GM19025 (cell line): ENCODE results near the gene INPP5D.
"Not testable (repeated sequence)": the region's sequence is repeated elsewhere in the genome, so short reads cannot be mapped to it uniquely, and the experiment has no call there.

Source experiments
- ATAC-seq: cut with Tn5 transposase; IDR thresholded peaks from one replicate; pipeline ENCODE4 v1.9.1; 2021; ENCODE audit warnings: mild to moderate bottlenecking, low read depth, moderate library complexity; ENCODE audit not compliant: unreplicated experiment

Gene INPP5D

DNA sequence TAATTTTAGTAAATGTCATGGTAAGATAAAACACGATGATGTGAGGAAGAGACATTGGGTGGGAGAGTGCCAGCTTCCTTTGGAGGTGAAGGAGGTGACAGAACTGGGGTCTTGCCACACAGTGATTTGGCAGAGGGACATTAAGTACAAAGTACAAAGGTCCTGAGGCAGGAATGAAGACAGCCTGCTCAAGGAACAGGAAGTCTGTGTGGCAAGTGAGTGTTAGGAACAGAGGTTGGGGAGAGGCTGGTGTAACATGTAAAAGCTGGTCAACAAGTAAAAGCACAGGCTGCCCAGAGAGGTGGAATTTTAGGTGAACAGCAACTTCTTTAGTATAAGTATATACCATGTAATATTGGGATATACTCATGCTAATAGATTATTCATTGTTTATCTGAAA, 73.1 kb downstream of the INPP5D start:
- ATAC-seq: no peak

DNA sequence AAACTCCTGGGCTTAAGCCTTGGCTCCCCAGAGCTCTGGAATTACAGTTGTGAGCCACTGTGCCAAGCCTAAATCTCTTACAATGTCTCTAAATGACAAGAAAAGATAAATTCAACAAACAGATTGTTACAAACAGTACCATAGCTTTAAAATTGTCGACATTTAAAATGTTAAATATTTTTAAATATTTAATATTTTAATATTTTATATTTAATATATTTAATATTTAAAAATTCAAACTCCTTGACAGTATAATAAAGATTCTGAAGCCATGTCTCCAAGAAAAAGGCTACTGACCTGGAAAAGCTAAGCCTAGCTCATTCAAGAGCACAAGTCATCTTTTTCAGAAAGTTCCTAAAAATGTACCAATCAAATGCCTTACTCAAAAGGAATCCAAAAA, 75.3 kb downstream of the INPP5D start:
- no peak for ATAC-seq

GRCh38 chr2:233137040-233137439, 76.9 kb downstream of the INPP5D start:
- ATAC-seq: no peak

DNA sequence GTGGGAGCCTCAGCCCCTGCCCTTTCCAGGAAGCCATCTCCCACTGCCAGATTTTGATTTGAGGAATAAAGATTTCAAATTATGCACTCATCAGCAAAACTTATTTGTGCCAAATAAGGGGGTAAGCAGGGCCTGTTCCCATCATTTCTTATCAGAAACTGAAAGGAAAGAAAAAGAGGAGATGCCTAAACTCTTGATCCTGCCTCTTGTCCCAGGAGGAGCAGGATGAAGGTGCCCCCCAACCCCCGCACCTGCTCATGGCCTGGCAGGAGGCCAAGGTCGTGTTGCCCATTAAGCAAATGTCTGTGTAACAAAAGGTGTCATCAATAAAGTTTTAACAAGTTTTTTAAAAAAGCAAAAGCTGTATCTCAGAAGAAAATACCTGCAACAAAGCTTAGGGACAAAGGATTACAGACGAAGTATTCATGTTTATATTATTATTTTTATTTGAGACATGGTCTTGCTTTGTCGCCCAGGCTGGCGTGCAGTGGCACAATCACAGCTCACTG, 80.0 kb downstream of the INPP5D start:
- no peak for ATAC-seq

DNA sequence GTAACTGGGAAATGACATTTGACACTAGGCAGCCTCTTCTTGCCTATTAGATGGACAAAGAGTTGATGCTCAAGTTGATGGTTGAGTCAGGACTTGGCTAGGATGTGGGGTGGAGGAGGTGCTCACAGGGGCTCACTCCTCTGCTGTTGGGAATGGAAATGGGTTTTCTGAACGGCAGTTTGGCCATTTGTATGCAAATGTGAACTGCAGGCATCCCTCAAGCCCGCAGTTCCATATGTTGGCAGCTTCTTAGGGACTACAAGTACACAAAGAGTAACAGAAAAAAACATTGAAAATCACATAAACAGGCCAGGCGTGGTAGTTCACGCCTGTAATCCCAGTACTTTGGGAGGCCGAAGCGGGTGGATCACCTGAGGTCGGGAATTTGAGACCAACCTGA, 80.8 kb downstream of the INPP5D start:
- no peak for ATAC-seq

- ATAC-seq: no peak
These were observed 81.8 kb downstream of the INPP5D start for GRCh38 chr2:233141901-233142300.

DNA sequence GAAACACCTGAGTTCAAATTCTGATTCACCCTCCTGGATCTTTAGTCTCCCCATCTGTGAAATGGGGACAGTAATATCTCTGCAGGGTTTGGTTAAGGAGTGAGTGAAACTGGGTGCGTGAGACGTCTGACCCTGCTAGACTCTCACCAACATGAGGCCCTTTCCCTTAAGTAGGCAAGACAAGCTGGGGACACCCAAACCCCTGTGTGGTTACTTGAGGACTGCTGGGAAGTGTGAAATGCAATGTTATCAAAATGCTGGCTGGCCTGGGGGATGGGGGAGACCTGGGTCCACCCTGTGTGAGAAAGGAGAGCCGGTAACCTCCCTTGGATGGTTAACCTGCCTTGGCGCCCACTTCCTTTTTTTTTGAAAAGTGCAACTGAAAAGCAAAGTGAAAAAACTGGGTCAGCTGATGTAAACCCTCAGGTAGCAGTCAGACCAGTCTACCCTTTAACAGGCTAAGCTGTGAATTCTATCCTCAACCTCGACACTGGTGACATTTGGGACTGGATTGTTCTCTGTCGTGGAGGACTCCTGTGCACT, 82.3 kb downstream of the INPP5D start:
- peak; percentile 78 for ATAC-seq

GRCh38 chr2:233143700-233144331, 83.7 kb downstream of the INPP5D start:
- no peak for ATAC-seq

DNA sequence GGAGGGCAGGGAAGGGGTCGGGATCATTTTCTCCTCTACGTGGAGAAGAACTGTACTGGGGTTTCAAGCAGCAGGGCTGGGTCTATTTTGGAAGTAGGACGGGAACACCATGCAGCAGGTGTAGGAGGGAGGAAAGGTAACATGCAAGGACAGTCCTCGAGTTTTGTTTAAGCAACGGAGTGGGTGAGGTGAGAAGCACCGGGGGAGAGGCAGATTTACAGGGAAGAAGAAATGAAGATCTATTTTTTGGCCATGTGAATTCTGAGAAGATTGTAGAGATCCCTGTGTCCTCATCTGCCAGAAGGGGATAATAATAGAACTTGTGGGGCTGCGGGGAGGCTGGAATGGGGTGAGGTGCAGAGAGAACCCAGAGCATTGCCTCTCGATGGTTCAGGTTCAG, 85.6 kb downstream of the INPP5D start:
- ATAC-seq: no peak

GRCh38 chr2:233146194-233146593, 86.1 kb downstream of the INPP5D start:
- no peak for ATAC-seq

DNA sequence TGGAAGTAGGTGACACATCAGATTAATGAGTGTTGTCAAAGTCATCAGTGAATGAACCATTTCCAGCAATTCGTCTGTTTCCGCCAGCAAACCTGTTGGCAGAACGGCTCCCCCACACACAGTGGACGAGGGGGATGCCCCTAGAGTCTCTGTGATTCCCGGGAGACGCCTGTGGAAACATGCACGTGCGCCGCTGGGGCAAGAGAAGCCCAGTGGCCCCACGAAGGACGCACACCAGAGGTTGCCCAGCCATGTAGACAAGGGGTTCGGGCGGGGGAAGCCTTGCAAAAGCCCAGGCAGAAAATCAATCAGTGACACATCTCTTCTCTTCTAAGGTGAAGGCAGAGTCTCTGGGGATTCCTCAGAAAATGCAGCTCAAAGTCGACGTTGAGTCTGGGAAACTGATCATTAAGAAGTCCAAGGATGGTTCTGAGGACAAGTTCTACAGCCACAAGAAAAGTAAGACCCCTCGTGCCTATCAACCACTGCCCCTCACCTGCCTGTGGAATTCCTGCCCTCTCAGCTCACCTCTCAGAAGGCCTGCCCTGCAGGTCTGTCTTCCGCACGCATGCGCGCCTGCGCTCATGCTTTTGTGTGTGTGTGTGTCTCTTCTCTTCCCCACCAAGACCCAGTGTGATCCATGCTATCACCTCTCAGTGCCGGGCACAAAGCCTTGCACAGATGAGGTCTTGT, 87.1 kb downstream of the INPP5D start:
- ATAC-seq: no peak

DNA sequence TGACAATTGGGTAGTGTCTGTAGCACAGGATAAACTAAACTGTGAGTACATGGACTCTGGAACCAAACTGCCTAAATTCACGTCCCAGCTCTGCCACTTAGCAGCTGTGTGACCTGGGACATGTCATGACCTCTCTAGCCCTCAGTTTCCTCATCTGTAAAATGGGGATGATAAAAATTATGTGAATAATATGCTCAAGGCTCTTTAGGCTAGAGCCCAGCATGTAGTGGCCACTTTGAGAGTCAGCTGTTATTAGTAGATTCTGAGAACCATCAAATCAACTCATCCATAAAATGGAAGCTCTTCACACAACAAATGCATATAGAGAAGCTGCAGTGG, 87.7 kb downstream of the INPP5D start:
- ATAC-seq: no peak

GRCh38 chr2:233148354-233148753, 88.2 kb downstream of the INPP5D start:
- ATAC-seq: no peak

DNA sequence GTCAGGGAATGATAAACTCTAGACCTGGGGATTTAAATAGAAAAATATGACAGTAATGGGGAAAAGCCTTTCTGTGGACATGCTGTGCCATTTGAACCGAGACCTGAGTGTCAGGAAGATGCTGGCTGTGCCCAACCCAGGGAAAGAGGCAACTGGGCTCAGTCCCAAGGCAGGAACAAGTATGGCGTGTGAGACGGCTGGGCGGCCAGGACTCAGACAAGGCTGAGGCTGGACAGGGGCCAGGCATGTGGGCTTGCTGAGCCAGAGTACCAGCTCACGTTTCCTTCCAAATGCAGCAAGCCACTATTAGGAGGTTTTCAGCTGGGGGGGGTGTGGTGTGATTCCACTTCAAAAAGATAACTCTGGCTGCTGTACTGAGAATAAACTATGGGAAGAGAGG, 92.4 kb downstream of the INPP5D start:
- ATAC-seq: no peak

GRCh38 chr2:233153146-233153798, 93.1 kb downstream of the INPP5D start:
- ATAC-seq: no peak

- no peak for ATAC-seq
These were observed 95.9 kb downstream of the INPP5D start for GRCh38 chr2:233156001-233156400.

GRCh38 chr2:233156461-233156860, 96.3 kb downstream of the INPP5D start:
- ATAC-seq: not testable (repeated sequence)

DNA sequence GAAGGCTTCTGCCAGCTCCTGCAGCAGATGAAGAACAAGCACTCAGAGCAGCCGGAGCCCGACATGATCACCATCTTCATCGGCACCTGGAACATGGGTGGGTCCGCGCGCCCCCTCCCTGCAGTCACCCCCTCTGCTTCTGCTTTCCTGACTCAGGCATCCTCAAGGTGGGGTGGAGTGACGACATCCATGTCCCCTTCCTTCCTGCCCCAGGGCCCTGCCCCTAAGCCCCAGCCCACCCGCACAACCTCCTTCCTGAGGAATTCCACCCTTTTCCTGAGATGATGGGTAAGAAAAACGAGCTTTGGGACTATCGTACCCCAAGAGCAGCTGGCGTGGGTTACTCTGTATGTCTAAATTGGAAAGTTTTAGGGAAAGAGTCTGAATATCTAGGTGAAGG, 101.6 kb downstream of the INPP5D start:
- no peak for ATAC-seq

- no peak for ATAC-seq
These were observed 102.6 kb downstream of the INPP5D start for GRCh38 chr2:233162770-233163169.

DNA sequence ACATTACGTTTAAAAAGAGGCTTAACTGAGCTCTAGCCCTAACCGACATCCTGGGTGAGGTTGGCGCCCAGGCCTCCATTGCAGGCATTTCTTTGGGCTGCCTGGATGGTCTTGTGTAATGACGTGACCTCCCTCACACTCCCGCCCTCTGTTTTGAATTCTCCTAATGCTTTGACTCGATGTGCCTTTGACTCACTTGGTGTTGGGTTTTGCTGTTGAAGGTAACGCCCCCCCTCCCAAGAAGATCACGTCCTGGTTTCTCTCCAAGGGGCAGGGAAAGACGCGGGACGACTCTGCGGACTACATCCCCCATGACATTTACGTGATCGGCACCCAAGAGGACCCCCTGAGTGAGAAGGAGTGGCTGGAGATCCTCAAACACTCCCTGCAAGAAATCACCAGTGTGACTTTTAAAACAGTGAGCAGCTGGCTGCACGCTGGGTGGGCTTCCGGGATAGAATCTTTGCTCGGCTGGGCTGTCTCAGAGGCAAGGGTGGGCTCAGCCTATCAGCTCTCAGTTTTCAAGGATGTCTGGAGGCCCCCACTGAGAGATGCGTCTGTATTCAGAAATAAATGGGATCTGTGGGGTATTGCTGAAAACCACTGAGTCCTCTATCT, 103.5 kb downstream of the INPP5D start:
- no peak for ATAC-seq

GRCh38 chr2:233164128-233164635, 104.0 kb downstream of the INPP5D start:
- ATAC-seq: no peak
